Right lobe of liver (tissue), 6 donors: ENCODE results near the gene ZNF320. TPM values are rescaled to one million over a fixed set of nuclear protein-coding genes. Genes with fewer than 3 reads are reported as not detected.
"Not testable (repeated sequence)": the region's sequence is repeated elsewhere in the genome, so short reads cannot be mapped to it uniquely, and the experiment has no call there.

Experiments
- ATAC-seq, 4 donors: fragments of 200-7000 bp; cut with Tn5 transposase; one replicate each; pipeline ENCODE4 v1.9.1; 2020; ENCODE audit warnings: mild to moderate bottlenecking in 4 of 4, moderate library complexity in 4 of 4
- DNase-seq, 3 donors: peaks; one replicate each; pipeline ENCODE4 v3.0.0-alpha.2; 2020
- H3K27ac ChIP-seq, 3 donors: fragments of 200-600 bp; one replicate each; pipeline ENCODE4 v1.8.0; 2022
- H3K27me3 ChIP-seq, 2 donors: fragments of 200-600 bp; one replicate each; pipeline ENCODE4 v1.8.0; 2022
- H3K36me3 ChIP-seq, 4 donors: fragments of 200-600 bp; sonication (generic) in 1 of 4; one replicate each; pipeline versions ENCODE4 v1.5.1 to v1.8.0; 2017 to 2022; ENCODE audit warnings: control low read depth in 1 of 4
- H3K4me1 ChIP-seq, 4 donors: fragments of 200-600 bp; sonication (generic) in 1 of 4; one replicate each; pipeline versions ENCODE4 v1.5.1 to v1.8.0; 2017 to 2022; ENCODE audit warnings: control low read depth in 1 of 4
- H3K4me3 ChIP-seq, 3 donors: fragments of 200-600 bp; one replicate each; pipeline ENCODE4 v1.8.0; 2022
- H3K9me3 ChIP-seq, 4 donors: fragments of 200-600 bp; sonication (generic) in 1 of 4; one replicate each; pipeline versions ENCODE4 v1.5.1 to v1.8.0; 2017 to 2022; ENCODE audit warnings: control low read depth in 1 of 4
- CTCF ChIP-seq, 4 donors: fragments of 200-600 bp in 3 of 4; fragments of 450-650 bp in 1 of 4; IDR thresholded peaks; one replicate each; pipeline versions ENCODE4 v1.5.1 to v1.8.0; 2016 to 2022; ENCODE audit warnings: antibody characterized with exemption in 4 of 4, mild to moderate bottlenecking in 2 of 4
- POLR2A ChIP-seq: fragments of 450-650 bp; IDR thresholded peaks from one replicate; pipeline ENCODE4 v1.6.1; 2017; ENCODE audit warnings: antibody characterized with exemption, mild to moderate bottlenecking
- WGBS: methylation state at CpG from one replicate; pipeline ENCODE4 v1.1.6; 2018; ENCODE audit warnings: low coverage, low lambda C conversion rate; ENCODE audit not compliant: insufficient coverage; ENCODE audit errors: missing lambda C conversion rate; 5-methylcytosine and 5-hydroxymethylcytosine counted together
- intact Hi-C, 2 donors: fragments of 100-400 bp; cut with DNase I; formaldehyde crosslinking; loops; one replicate each; pipeline versions ENCODE4 v1.11.2 to v1.14.1; 2022
- small RNA-seq, 2 experiments: library from RNA; depleted of rRNA; stranded (forward); fragments of <200 nt; gene quantifications; one replicate each; pipeline ENCODE3, GENCODE V24; 2016
- total RNA-seq, 6 experiments: library from RNA; depleted of rRNA in 2 of 6; stranded (reverse); fragments of >200 nt in 2 of 6; fragmentation: NEBNext Ultra II Directional in 3 of 6; extraction: Animal tissue kit (Norgen Biotek cat#: 25700) in 3 of 6; gene quantifications; one replicate each; pipeline versions ENCODE4 v1.1.0 to v1.2.4, GENCODE V29; 2016 to 2023
- donor health status: DM: no; HTN: yes; CAD: no.
- donor health status: DM: no; HTN: no; CAD: no.
- donor health status: DM: no; HTN: no; CAD: no.
- donor health status: DM: no; HTN: yes; CAD: no.
- donor health status: DM: no; HTN: yes; CAD: no.

ZNF320 gene
- total RNA-seq, 6 experiments from 2014 or later: 0.68 to 5.0 (median 1.1) TPM; not detected in 1

- H3K36me3 ChIP-seq, H3K9me3 ChIP-seq, H3K27me3 ChIP-seq, H3K27ac ChIP-seq, H3K4me1 ChIP-seq, intact Hi-C loops: not testable (repeated sequence)
- ATAC-seq (peak; percentile 99 to 100 (median 100)), DNase-seq (peak; percentile 67 to 79 (median 78))
- TF ChIP-seq CTCF (IDR thresholded peaks at IDR 0.05) (peak in 1 of 4 donors; percentile 15), POLR2A (peak; percentile 27)
- peak within 1 kb of the TSS; percentile 48 to 66 (median 54) for H3K4me3 ChIP-seq
- whole genome bisulfite sequencing: 3% methylated on average over 13 of the region's 43 CpGs
Observed at GRCh38 chr19:52857378-52858191, 39.9 kb downstream of the ZNF320 start, which contains the start of gene ZNF468. TSS of gene ZNF468 (minus strand) at chr19:52857619. CDS start at chr19:52854272, 3,347 bp downstream.

GRCh38 chr19:52856540-52857377, 40.7 kb downstream of the ZNF320 start:
- H3K36me3 ChIP-seq, H3K27me3 ChIP-seq, intact Hi-C loops, H3K4me1 ChIP-seq, DNase-seq, H3K27ac ChIP-seq, H3K9me3 ChIP-seq: not testable (repeated sequence)
- peak overlapping the region; percentile 48 to 66 (median 54) for H3K4me3 ChIP-seq
- peak in 3 of 4 donors; percentile 22 to 36 (median 32) for ATAC-seq
- 2% methylated on average over 20 of the region's 31 CpGs for WGBS

Small RNA genes lying within 50 kb of the gene (small RNA-seq; reads per million reads assigned to genes)
- gene ZNF320: 0 to 0.77 reads per million in 2 experiments

Other genes with a start within 250 kb of the ZNF320 start
- gene ZNF611, start 162.6 kb downstream of the ZNF320 start, total RNA-seq: 1 to 10 TPM; 3.3 to 5.4 (median 3.9) TPM
- 1 to 10 TPM; 1.4 to 4.3 (median 2.1) TPM for gene ZNF600, start 110.8 kb downstream of the ZNF320 start, total RNA-seq
- 1 to 10 TPM in 5 of 6 experiments, under 1 TPM in 1; 0.92 to 4.2 (median 2.9) TPM for gene ZNF28, start 76.0 kb downstream of the ZNF320 start, total RNA-seq
- 1 to 10 TPM; 1.6 to 4.2 (median 2.9) TPM for gene ZNF468, start 40.0 kb downstream of the ZNF320 start, total RNA-seq
- gene ZNF888, start 25.8 kb upstream of the ZNF320 start, total RNA-seq: 1 to 10 TPM in 1 of 6 experiments, under 1 TPM in 5; 0.37 to 2.0 (median 0.76) TPM
- gene ZNF816, start 65.2 kb upstream of the ZNF320 start, total RNA-seq: 1 to 10 TPM in 5 of 6 experiments, under 1 TPM in 1; 0.68 to 3.5 (median 1.9) TPM
- not detected for gene ERVV-1, start 116.3 kb upstream of the ZNF320 start, total RNA-seq
- not detected for gene ERVV-2, start 147.1 kb upstream of the ZNF320 start, total RNA-seq
- gene ZNF160, start 205.8 kb upstream of the ZNF320 start, total RNA-seq: 10 to 100 TPM in 5 of 6 experiments, 1 to 10 TPM in 1; 6.6 to 18.9 (median 13.9) TPM
- 1 to 10 TPM in 1 of 6 experiments, under 1 TPM in 5; 0.12 to 1.3 (median 0.47) TPM for gene ZNF415, start 235.3 kb upstream of the ZNF320 start, total RNA-seq